ENCODE measurements around the gene PRAC1. TPM values are rescaled to one million over a fixed set of nuclear protein-coding genes. Genes with fewer than 3 reads are reported as not detected.

Gene PRAC1
- total RNA-seq, 1 experiment from 2014 or later, result not detected

- ChIA-PET CTCF (interaction anchor here (1.8 kb wide), 1 partner anchor 52 kb away, joined by 6 read pairs; no protein-coding TSS in a partner anchor), POLR2A (no interaction called here), RAD21 (ENCODE audit: low non-redundant PET in 1 of 2, low total read pairs in 2 of 2, uncharacterized antibody in 2 of 2, unreplicated experiment in 2 of 2) (no interaction called here)
- intact Hi-C loops (cut with micrococcal nuclease), result no loop called here
- H4K20me1 ChIP-seq (ENCODE audit: insufficient read depth), result no peaks in the 10 kb centered on the region
- H3K27ac ChIP-seq (ENCODE audit: low read depth, low read length), result no peak overlapping the region
- no peak overlapping the region for H3K4me2 ChIP-seq (ENCODE audit: low read length)
- no peaks in the 10 kb centered on the region for H3K79me2 ChIP-seq (ENCODE audit: insufficient read depth, low read length)
- peaks cover 54% of the 10 kb centered on the region; the same call in 1 of the 2 replicates for H3K27me3 ChIP-seq (ENCODE audit: insufficient read depth, low read length)
- no peak overlapping the region for H2AFZ ChIP-seq (ENCODE audit: low read depth, low read length, poor library complexity, severe bottlenecking)
- no TSS peak for BruUV-seq (replicated peaks)
- H3K9ac ChIP-seq (ENCODE audit: low read length), result no peak overlapping the region
- H3K9me3 ChIP-seq (ENCODE audit: control insufficient read depth in 1 of 2, insufficient read depth in 1 of 2, low read depth in 1 of 2, low read length in 2 of 2), result no peaks in the 10 kb centered on the region
- no peaks in the 10 kb centered on the region for H3K4me1 ChIP-seq (ENCODE audit: control insufficient read depth in 1 of 2, insufficient read depth in 2 of 2, low read length in 2 of 2)
- no peak for DNase-seq (ENCODE audit: low read depth, low spot score)
- TF ChIP-seq, protein P1, sequence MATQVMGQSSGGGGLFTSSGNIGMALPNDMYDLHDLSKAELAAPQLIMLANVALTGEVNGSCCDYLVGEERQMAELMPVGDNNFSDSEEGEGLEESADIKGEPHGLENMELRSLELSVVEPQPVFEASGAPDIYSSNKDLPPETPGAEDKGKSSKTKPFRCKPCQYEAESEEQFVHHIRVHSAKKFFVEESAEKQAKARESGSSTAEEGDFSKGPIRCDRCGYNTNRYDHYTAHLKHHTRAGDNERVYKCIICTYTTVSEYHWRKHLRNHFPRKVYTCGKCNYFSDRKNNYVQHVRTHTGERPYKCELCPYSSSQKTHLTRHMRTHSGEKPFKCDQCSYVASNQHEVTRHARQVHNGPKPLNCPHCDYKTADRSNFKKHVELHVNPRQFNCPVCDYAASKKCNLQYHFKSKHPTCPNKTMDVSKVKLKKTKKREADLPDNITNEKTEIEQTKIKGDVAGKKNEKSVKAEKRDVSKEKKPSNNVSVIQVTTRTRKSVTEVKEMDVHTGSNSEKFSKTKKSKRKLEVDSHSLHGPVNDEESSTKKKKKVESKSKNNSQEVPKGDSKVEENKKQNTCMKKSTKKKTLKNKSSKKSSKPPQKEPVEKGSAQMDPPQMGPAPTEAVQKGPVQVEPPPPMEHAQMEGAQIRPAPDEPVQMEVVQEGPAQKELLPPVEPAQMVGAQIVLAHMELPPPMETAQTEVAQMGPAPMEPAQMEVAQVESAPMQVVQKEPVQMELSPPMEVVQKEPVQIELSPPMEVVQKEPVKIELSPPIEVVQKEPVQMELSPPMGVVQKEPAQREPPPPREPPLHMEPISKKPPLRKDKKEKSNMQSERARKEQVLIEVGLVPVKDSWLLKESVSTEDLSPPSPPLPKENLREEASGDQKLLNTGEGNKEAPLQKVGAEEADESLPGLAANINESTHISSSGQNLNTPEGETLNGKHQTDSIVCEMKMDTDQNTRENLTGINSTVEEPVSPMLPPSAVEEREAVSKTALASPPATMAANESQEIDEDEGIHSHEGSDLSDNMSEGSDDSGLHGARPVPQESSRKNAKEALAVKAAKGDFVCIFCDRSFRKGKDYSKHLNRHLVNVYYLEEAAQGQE (IDR thresholded peaks at IDR 0.05; ENCODE audit: low read depth), result no peak
- TF ChIP-seq SIN3A (IDR thresholded peaks at IDR 0.05; ENCODE audit: low read depth), result no peak
- no peak for TF ChIP-seq SP1 (IDR thresholded peaks at IDR 0.05; ENCODE audit: low read depth)
- H3K36me3 ChIP-seq (ENCODE audit: control insufficient read depth in 1 of 2, insufficient read depth in 2 of 2, low read length in 2 of 2), result no peaks in the 10 kb centered on the region
- H3K9me2 ChIP-seq (ENCODE audit: insufficient read depth), result no peaks in the 10 kb centered on the region
- ATAC-seq, result no peak
- H3K4me3 ChIP-seq (replicated peaks in 1 of 2; ENCODE audit: low read depth in 1 of 2, low read length in 2 of 2), result no peak overlapping the region
Measured at GRCh38 chr17:48738803-48739526, 16.6 kb upstream of the PRAC1 start.

GRCh38 chr17:48738424-48738802 lies 16.1 kb upstream of the PRAC1 start:
- DNase-seq (ENCODE audit: low read depth, low spot score), result no peak
- no peak overlapping the region for H3K4me2 ChIP-seq (ENCODE audit: low read length)
- ATAC-seq, result no peak
- H3K9ac ChIP-seq (ENCODE audit: low read length), result no peak overlapping the region
- no TSS peak for BruUV-seq (replicated peaks)
- H3K36me3 ChIP-seq (ENCODE audit: control insufficient read depth in 1 of 2, insufficient read depth in 2 of 2, low read length in 2 of 2), result no peaks in the 10 kb centered on the region
- H2AFZ ChIP-seq (ENCODE audit: low read depth, low read length, poor library complexity, severe bottlenecking), result no peak overlapping the region
- ChIA-PET CTCF (interaction anchor here (1.6 to 1.8 kb wide), 2 partner anchors 53 to 141 kb away, joined by 4 to 6 read pairs; no protein-coding TSS in a partner anchor), RAD21 (ENCODE audit: low non-redundant PET in 1 of 2, low total read pairs in 2 of 2, uncharacterized antibody in 2 of 2, unreplicated experiment in 2 of 2) (no interaction called here), POLR2A (no interaction called here)
- no peaks in the 10 kb centered on the region for H3K9me2 ChIP-seq (ENCODE audit: insufficient read depth)
- H3K27me3 ChIP-seq (ENCODE audit: insufficient read depth, low read length), result peaks cover 52% of the 10 kb centered on the region; the same call in 1 of the 2 replicates
- no peak overlapping the region for H3K4me3 ChIP-seq (replicated peaks in 1 of 2; ENCODE audit: low read depth in 1 of 2, low read length in 2 of 2)
- no peaks in the 10 kb centered on the region for H3K9me3 ChIP-seq (ENCODE audit: control insufficient read depth in 1 of 2, insufficient read depth in 1 of 2, low read depth in 1 of 2, low read length in 2 of 2)
- H3K27ac ChIP-seq (ENCODE audit: low read depth, low read length), result no peak overlapping the region
- intact Hi-C loops (cut with micrococcal nuclease), result no loop called here
- no peaks in the 10 kb centered on the region for H3K4me1 ChIP-seq (ENCODE audit: control insufficient read depth in 1 of 2, insufficient read depth in 2 of 2, low read length in 2 of 2)
- no peaks in the 10 kb centered on the region for H3K79me2 ChIP-seq (ENCODE audit: insufficient read depth, low read length)
- H4K20me1 ChIP-seq (ENCODE audit: insufficient read depth), result no peaks in the 10 kb centered on the region
- TF ChIP-seq SP1 (IDR thresholded peaks at IDR 0.05; ENCODE audit: low read depth), result no peak
- no peak for TF ChIP-seq POLR2A (IDR thresholded peaks at IDR 0.05; ENCODE audit: borderline replicate concordance, extremely low read depth, insufficient read depth, insufficient read length)
- TF ChIP-seq ELF1 (IDR thresholded peaks at IDR 0.05; ENCODE audit: borderline replicate concordance, low read depth), result no peak
- TF ChIP-seq, protein P2, sequence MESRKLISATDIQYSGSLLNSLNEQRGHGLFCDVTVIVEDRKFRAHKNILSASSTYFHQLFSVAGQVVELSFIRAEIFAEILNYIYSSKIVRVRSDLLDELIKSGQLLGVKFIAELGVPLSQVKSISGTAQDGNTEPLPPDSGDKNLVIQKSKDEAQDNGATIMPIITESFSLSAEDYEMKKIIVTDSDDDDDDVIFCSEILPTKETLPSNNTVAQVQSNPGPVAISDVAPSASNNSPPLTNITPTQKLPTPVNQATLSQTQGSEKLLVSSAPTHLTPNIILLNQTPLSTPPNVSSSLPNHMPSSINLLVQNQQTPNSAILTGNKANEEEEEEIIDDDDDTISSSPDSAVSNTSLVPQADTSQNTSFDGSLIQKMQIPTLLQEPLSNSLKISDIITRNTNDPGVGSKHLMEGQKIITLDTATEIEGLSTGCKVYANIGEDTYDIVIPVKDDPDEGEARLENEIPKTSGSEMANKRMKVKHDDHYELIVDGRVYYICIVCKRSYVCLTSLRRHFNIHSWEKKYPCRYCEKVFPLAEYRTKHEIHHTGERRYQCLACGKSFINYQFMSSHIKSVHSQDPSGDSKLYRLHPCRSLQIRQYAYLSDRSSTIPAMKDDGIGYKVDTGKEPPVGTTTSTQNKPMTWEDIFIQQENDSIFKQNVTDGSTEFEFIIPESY (IDR thresholded peaks at IDR 0.05; ENCODE audit: extremely low read depth, insufficient replicate concordance, low read length), result no peak
- TF ChIP-seq CEBPB (IDR thresholded peaks at IDR 0.05; ENCODE audit: low read depth), result no peak
- TF ChIP-seq ZNF274 (IDR thresholded peaks at IDR 0.05; ENCODE audit: low read depth, low read length), result no peak
- TF ChIP-seq CBX3 (IDR thresholded peaks at IDR 0.05; ENCODE audit: low read depth), result no peak
- no peak for TF ChIP-seq RAD21 (IDR thresholded peaks at IDR 0.05; ENCODE audit: low read depth)
- no peak for TF ChIP-seq JUND (IDR thresholded peaks at IDR 0.05)
- no peak for TF ChIP-seq FOSL1 (IDR thresholded peaks at IDR 0.05; ENCODE audit: low read depth)
